B cell (primary cell): ENCODE data around the gene CACNA2D3.

Source experiments
- CTCF ChIP-seq: fragments of 200-600 bp; IDR thresholded peaks from one replicate; pipeline ENCODE4 v1.8.0; 2022; ENCODE audit warnings: antibody characterized with exemption, mild to moderate bottlenecking
- EZH2 ChIP-seq: IDR thresholded peaks from 2 replicates; pipeline ENCODE4 v1.6.1; 2012; ENCODE audit warnings: borderline replicate concordance, low read depth, mild to moderate bottlenecking, moderate library complexity, low read length; ENCODE audit not compliant: insufficient read depth, poor library complexity, severe bottlenecking

- no peak for TF ChIP-seq CTCF
- no peak for TF ChIP-seq EZH2
Measured at GRCh38 chr3:54771050-54771449, 648.7 kb downstream of the CACNA2D3 start.
